GM21737 (cell line): ENCODE measurements around the gene ZBTB7C.

Experiments used
- ATAC-seq: cut with Tn5 transposase; IDR thresholded peaks from one replicate; pipeline ENCODE4 v1.9.1; 2021; ENCODE audit warnings: mild to moderate bottlenecking, moderate library complexity; ENCODE audit not compliant: unreplicated experiment

ZBTB7C gene

DNA sequence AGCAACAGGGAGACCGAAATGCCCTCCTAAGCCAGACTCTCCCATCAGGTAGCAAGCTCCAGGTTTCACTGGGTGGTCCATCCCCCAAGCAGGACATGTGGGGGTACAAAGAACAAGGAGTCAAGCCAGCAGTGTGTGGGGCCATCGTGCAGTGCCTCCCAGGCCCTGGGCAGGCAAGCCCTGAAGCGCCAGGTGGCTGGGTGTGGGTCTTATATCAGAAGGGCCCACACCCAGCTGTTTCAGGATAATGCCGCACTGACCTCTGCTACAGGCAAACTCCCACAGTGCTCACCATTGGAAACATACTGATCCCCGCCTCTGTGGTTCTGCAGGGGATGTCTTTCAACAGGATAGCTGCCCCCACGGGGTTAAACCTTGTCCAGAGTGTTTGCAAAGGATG lies 304.5 kb downstream of the ZBTB7C start:
- ATAC-seq, result no peak

DNA sequence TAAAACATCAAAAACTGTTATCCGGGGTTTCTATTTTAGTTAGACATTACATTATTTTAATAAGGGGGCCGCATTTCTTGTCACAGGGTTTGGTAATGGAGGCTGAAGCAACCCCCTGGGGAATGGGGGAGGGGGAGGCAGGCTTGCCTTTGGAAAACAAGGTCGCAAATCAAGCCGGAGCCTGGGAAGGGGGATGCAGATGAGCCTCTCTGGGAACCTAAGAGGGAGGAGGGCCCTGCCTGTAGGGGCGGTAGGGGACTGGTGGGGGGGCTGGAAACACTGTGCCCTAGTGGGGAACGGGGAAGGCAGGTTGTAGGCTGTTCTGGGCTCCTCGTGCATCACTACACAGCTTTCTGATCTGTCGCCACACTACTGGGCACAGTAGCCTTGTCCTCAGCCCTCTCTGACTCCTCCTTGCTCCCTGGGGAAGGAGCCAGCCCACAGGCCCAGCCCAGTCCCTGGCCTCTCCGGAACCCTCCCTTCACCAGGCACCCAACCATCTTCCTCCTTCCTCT lies 308.5 kb downstream of the ZBTB7C start:
- no peak for ATAC-seq

DNA sequence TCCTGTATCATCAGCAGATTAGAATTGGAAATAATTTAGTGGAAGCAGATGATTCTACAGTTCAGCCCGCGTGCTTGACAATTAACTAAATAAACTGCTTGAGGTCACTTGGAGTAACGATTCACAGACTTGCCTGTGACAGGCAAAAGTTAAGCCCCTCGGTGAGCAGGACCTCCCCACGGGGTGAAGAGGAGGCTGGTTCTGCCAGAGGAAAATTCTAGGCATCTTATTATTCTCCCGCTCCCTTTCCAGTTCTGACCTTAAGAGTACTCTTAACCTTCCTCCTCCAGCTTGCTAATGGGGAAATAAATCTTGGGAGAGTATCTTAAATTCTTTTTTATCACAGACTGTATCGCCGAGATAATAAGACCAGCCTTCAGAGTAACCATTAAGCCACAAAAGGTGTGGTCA lies 309.0 kb downstream of the ZBTB7C start:
- ATAC-seq, result no peak

DNA sequence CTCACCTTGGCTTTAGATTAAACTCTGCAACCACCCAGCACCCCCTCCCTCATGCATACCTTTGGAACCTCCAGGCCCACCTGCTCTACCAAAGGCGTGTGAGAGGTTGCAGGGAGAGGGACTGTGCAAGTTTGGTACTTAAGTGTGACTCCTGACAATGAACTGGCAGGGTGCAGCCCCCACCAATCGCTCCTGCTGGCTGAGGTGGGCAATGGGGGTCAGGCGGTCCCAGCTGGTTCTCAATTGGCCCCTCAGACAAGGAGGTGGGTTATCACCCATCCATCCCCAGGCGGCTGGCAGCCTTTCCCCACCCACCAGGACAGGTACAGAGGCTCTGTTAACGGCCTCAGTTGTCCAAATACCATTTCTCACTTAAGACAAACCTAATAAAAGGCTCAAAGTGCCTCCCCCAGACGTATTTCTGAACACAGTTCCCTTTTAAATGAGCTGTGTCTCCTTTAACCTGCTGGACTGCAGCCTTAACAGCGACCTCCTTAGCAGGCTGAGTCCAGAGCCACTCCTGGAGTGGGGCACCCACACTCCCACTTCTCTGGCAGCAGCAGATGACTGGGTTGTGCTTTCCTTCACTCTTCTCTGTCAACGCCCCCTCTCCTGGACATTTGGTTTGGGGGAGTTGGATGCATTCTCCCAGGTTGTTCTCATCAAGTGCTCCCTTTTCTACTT lies 309.6 kb downstream of the ZBTB7C start:
- no peak for ATAC-seq

DNA sequence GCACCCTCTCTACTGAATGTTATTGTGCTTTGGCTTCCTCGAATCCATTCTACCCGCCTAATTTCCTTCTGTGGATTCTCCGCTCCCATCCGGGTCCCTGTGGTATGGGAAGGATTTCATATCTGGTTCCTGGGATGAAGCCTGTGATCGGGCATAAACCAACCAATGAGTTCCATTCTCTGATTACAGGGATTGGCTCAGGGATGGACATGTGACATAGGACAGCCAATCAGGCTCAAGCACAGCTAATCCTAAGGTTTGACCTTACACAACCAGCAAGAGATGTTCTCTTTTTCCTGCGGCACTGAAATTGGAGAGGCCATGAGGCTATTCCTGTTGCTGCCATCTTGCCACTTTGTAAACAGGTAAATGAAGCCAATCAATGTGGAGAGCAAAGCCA lies 310.6 kb downstream of the ZBTB7C start:
- no peak for ATAC-seq

DNA sequence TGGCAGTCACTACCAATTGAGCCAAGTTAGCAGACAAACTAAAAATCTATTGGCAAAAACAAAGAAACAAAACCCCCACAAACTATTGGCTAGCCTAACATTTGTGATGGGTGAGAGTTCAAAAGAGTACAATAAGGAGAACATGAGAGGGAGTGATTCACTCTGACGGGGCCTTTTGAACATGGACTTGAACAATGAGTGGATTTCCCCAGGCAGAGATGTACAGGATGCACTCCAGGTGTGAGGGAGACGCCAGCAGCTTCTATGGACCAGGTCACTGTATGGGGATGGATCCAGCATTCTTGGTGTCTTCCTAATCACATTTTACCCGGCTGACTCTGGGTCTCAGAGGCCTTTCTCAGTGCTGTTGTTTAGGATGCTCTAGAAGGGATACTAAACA lies 311.2 kb downstream of the ZBTB7C start:
- no peak for ATAC-seq

DNA sequence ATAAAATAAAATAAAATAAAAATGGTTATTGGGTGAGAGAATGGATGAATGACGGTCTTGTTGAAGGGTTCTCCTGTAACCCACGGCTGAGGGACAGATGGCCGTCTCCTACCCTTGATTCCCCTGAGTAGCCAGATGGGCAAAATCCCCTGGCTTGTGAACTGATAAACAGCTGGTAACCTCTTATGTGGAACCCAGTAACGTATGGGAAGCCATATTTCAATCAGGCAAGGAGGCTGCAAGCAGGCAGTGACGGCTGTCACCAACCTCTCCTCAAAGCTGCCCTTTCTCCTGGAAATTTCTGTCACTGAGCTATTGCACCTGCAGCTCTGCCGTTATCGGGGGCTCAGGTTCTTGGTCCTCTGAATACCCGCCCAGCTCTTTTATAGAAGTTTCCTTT lies 313.5 kb downstream of the ZBTB7C start:
- ATAC-seq, result no peak

DNA sequence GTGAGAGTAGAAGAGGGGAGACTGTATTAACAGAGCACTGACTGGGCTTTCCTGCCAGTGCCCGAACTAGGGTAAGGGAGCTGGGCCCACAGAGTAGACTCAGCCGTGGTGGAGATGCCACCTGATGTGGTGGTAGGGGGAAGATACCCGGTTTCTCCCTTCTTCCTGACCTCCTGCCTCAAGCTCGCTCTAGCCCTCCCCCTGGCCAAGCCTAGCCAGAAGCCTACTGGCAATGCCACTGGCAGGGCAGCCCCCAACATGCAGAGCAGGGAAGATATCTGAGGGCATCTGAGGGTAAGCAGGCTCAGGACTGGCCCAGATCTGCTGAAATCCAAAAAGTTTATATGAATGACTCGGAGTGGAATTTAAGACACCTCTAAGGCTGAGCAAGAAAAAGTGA lies 316.1 kb downstream of the ZBTB7C start:
- no peak for ATAC-seq

DNA sequence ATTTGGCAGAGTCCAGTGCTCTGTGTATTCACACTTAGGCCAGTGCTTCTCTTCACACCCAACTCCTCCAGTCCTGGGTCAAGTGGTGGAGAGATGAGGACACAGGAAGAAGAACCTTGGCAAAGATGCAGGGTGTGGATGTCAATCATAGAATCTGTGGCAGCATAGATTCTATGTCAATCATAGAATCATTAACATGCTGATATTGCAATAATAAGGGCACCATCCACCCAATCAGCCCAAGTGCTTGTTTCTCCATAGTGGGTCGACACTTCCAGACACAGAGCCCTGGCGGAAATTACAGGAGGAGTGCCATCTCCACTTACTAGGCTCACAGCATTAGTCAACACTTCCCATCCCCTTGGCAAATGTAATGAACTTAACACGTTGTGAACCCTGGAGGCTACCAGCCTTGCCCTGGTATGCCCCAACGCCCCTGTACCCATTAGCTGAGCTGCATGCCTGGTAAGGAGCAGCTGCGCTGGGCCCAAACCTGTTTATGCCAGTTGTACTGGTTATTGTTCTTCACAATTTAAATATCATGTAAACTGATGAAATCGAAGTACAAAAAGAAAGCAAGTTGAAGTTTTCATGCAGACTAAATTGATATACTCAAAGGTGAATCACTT lies 317.2 kb downstream of the ZBTB7C start:
- ATAC-seq, result no peak

DNA sequence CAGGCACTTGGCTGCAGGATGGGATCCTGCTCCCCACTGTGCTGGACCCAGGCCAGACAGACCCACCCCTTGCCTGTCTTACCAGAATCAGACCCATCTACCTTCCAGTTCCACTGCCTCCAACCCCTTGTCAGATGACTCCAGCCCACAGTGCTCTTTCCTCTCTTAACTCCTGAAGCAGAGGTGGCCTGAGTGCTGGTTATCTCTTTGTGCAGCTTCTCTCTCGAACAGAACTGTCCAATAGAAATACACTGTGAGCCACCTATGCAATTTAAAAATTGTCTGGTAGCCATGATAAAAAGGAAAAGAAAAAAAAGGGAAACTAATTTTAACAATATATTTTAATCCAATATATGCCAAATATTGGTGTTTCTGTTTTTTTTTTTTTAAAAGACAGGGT lies 318.5 kb downstream of the ZBTB7C start:
- ATAC-seq, result no peak

DNA sequence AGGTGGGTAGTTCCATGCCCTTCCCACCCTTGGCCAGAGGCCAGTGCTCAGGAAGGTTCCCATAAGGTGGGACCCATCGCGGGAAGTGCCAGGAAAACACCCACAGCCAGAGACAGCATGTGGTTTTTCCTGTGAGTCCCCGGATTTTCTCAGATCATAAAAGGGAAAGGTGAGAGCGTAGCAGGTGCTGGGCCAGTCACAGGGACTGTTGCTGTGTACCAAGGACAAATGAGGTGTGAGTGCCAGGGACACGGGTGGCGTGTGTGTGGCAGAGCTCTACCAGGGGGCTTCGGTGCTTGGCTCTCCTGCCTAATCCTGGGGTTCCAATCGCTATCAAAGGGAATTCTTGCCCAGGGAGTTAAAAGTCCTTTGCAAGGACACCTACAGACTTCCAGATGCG lies 319.2 kb downstream of the ZBTB7C start:
- ATAC-seq, result no peak

DNA sequence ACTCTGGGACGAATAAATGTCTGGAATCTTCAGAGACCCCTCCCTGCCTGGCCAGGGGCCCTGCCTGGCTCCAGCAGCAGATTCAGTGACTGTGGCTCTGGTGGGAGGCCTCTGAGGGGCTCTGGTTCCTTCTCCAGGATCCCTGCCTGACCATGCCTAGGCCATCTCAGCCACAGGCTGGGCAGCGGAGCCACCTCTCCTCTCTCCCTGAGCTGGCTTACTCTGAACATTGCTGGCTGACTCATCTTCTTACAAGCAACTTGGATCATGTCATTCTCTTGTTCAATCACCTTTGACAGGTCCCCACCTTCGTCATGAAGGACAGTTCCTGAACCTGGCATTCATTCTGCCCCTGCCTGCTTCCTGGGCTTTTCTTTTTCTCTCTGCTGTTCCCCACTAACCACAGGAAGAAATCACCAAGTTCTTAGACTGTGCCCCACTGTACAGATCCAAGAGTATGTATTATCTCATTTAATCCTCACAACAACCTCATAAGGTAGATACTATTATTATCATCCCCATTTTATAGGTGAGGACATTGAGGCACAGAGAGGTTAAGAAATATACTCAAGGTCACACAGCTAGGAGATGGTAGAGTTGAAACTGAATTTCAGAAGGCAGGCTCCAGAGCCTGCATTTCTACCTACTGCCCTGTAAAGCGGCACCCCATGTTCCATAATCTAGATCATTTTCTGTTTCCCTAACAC lies 323.2 kb downstream of the ZBTB7C start:
- no peak for ATAC-seq

DNA sequence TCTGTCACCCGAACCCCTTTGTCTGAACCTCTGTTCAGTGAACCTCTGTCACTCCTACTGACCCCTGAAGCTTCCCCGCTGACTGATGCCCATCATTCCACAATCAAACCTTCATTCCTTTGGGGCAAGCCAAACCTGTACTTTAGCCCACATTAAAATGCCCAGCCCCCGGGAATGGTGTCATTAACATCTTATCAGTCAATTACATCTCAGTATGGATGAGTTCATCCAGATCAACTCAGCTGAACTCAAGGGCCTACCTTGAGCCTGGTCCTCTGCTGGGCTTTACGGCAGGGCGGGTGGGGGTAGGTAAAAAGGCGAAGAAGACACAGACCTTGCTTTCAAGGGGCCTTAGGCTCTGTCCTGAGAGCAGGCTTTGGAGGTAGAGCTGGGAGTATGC lies 324.3 kb downstream of the ZBTB7C start:
- no peak for ATAC-seq

DNA sequence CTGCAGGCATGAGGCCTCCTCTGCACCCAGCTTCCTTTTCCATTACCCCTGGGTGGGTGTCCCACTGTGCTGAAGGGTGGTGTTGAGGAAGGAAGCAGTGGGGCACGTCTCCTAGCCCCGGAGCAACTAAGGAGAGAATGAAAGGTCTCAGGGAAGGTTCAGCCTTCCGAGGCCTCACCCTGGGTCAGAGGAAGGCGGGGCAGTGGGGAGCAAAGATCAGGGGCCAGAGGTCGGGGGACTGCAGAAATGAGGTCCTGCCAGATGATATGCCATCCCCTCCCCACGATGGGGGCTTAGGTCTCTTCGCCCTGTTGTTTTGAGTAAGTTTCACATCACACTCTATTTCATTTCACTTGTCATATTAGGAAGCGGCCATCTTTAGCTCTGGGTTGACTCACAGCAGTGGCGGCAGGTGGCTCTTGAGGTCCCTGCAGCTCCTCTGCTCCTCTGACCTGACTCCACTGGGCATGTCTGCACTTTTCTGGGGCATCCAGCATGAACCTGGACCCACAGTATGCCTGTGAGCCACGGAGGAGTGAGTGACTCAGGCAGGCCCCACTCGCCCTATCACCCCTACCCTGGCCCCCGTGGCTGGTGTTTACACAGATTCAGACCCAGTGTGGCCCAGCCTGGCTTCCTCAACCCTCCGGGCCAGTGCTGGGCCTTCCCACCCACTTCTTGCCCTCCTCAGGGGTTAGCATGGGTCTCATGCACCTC lies 325.0 kb downstream of the ZBTB7C start:
- no peak for ATAC-seq

DNA sequence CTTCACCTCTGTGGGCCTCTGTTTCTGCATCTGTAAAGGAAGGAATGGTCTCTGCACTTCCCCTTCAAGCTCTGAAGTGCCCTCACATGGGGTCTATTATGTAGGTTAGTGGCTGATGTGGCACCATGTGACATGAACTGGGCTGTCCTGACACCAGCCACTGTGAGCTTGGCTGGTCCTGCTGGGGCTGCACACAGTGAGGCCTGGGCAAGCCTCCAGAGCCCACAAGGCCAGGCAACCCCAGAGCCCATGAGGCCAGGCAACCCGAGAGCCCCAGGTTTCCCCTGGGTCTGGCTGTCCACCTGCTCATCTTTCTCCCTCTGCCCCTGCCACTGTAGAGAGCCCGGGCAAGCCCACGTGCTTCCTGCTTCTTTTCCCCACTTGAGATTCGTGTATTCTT lies 328.6 kb downstream of the ZBTB7C start:
- ATAC-seq, result no peak

DNA sequence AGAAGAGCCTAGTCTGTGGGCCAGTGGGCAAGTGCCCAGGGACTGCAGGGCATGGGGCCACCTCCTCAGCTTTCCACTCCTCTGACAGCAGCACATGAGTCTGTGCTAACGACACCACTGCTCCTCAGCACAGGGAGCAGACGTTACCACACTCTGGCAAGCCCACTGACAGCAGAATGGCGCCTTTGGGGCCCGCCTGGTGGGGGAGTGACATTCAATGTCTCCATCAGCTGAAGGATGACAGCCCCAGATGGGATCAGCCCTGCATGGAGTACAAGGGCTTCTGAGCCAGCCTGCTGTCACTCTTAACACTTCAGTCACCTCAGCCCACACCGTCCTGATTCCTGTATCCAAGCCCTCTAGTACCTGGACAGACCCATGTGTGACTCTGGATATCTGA lies 329.3 kb downstream of the ZBTB7C start:
- ATAC-seq, result no peak

DNA sequence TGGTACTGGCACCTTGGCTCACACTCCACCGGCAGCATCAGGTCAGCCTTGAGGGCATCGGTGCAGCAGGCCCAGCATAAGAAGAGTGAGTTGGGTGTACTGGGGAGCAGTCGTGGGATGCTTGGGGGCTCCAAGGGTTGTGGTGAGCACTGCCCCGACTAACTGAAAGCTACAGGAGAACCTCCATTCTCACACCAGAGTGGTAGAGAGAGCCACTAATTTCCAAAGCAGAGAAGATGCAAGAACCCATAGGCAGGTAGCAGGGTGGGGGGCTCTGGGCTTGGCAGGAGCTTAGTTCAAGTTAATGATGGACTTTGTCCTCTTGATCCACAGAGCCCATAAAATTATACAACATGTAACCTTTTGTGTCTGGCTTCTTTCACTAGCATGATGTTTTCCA lies 330.7 kb downstream of the ZBTB7C start:
- no peak for ATAC-seq

DNA sequence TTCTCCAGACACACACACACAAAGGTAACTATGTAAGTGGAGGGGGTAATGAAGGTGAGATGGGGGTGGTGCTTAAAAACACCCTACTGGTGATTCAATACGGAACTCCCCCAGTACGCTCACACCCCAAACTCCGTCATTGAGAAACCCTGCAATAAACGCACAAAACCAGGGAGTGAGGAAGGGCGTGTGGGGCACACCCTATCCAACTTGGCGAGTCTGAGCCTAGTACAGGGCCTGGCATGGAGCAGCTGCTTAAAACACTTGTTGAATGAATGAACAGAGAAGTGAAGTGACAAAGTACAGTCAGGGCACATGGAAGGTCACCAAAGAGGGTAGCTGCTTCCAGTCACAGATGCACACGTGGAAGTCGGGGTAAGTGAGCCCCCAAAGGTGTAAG lies 331.9 kb downstream of the ZBTB7C start:
- no peak for ATAC-seq

DNA sequence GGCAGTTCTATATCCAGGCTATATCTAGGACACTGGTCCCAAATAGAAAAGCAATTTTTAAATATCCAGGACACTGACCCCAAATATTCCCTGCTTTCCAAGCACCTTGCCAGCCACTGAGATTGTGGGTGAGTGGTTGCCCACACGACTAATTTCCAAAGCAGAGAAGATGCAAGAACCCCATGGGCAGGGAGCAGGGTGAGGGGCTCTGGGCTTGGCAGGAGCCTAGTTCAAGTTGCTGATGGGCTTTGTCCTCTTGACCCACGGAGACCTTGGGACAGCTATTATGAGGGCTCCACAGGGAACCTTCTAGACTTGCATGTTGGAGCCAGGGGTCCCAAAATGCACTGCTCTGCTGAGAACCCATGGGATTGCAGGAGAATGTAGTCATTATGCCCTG lies 332.7 kb downstream of the ZBTB7C start:
- ATAC-seq, result no peak

DNA sequence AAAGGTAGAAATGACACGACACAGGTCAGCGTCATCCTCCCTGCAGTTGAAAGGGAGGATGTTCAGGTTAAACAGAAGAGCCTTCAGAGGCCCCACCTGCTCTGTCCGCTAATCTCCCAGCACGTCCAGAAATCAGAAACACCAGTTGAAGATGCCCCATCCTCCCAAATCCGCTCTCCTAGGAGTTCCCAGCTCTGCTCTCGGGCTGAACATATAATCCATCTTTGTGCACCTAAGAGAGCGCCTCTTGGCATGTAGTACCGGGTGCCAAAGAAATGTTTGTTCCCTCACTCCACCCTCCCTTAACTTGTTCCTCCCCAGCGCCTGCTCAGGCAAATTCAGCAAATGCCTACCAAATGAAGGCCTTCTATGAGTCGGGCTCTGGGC lies 333.5 kb downstream of the ZBTB7C start:
- no peak for ATAC-seq

DNA sequence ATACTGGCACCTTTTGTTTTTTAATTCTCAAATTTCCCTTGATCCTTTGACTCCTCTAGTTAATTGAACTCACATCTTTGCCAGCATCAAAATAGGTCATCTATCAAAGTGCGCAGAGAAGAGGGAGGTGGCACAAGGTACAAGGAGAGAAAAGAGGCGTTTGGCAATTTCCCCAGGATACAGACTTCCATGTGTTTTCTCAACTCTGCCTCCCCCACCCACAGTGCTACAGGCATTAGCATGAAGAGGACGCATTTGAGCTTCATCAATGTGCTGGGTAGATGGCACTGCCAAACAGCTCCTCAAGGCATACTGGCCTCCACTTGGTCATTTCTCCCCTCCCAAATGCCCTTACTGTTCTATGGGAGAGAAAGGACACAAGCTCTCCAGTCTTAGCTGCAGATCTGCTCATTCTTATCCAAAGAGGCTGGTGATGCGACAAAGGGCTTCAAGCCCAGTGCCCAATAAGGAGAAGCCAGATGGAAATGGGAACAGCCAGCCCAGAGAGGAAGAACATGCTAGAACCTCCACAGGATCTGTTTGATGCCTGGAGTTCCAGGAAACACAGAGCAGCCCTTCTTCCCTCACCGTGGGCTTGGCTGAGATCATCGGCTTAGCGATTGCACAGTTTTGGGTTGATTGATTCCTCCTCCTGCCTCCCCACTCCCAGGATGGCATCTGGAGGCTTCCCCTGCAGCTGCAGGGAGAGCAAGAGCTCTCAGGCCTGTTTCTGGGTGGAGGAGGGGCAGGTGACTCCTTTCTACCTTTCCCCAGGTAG lies 334.1 kb downstream of the ZBTB7C start:
- no peak for ATAC-seq
